Endothelial cell of umbilical vein (primary cell): ENCODE data around the gene SPSB3.

Experiments
- EZH2 ChIP-seq: IDR thresholded peaks from 2 replicates; pipeline ENCODE4 v1.6.1; 2012; ENCODE audit warnings: borderline replicate concordance, low read depth, mild to moderate bottlenecking, moderate library complexity, low read length, inconsistent platforms; ENCODE audit not compliant: severe bottlenecking
- FOS ChIP-seq: IDR thresholded peaks from 2 replicates; pipeline ENCODE4 v1.6.1; 2011; ENCODE audit warnings: mild to moderate bottlenecking, low read length, moderate library complexity, borderline replicate concordance; ENCODE audit not compliant: insufficient read depth
- POLR2A ChIP-seq: IDR thresholded peaks from 2 replicates; pipeline ENCODE4 v1.6.1; 2012; ENCODE audit warnings: low read depth, mild to moderate bottlenecking, control low read depth, low read length
- TF ChIP-seq, protein P1 (sequence below), 2 donors: IDR thresholded peaks; 1 replicate in 1 of 2; 2 replicates in 1 of 2; pipeline ENCODE4 v1.5.1; 2011; ENCODE audit warnings: low read length in 2 of 2, mild to moderate bottlenecking in 2 of 2, moderate library complexity in 2 of 2, control low read depth in 1 of 2, inconsistent platforms in 1 of 2, low read depth in 1 of 2; ENCODE audit not compliant: insufficient read depth in 1 of 2; ENCODE audit errors: extremely low read depth in 1 of 2

DNA sequence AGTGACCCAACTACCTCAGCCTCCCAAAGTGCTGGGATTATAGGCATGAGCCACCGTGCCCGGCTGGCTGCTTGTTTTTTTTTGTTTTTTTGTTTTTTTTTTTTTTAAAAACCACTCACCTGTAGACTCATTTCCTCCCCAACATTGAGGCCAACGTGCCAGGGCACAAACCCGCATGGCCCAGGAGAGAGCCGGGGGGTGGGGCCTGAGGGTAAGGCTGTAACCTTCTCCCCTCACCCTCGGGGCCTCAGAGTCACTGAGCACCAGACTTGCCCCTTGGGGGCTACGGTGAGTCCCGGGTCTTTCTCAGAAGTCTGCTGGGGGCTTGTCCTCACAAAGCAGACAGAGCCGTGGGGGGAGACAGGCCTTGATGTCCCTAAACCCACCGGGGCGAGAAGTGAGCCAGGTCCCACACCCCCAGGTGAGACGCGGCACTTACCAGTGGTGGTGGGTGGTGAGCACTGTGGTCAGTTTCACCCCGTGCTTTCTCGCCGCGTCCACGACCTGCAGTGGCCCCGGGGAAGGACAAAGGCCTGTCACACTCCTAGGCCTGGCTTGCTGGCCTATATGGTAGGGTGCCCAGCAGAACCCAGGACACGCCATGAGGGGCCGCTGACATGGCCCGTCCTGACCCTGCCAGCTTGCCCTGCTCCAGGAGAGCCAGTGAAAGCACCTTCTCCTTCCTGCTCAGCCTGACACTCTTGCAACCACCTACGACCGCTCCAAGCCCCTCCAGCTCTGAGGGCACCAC, 39.7 kb upstream of the SPSB3 start:
- TF ChIP-seq FOS (no peak), POLR2A (no peak), EZH2 (no peak)
- TF ChIP-seq, protein P1, sequence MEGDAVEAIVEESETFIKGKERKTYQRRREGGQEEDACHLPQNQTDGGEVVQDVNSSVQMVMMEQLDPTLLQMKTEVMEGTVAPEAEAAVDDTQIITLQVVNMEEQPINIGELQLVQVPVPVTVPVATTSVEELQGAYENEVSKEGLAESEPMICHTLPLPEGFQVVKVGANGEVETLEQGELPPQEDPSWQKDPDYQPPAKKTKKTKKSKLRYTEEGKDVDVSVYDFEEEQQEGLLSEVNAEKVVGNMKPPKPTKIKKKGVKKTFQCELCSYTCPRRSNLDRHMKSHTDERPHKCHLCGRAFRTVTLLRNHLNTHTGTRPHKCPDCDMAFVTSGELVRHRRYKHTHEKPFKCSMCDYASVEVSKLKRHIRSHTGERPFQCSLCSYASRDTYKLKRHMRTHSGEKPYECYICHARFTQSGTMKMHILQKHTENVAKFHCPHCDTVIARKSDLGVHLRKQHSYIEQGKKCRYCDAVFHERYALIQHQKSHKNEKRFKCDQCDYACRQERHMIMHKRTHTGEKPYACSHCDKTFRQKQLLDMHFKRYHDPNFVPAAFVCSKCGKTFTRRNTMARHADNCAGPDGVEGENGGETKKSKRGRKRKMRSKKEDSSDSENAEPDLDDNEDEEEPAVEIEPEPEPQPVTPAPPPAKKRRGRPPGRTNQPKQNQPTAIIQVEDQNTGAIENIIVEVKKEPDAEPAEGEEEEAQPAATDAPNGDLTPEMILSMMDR (IDR thresholded peaks at IDR 0.05; ENCODE audit: extremely low read depth in 1 of 2, insufficient read depth in 1 of 2, low read depth in 1 of 2, low read length in 2 of 2) = no peak
